ENCODE results near the gene FNDC3B. TPM values are rescaled to one million over a fixed set of nuclear protein-coding genes. Genes with fewer than 3 reads are reported as not detected.

The FNDC3B gene
- total RNA-seq, 1 donor from 2014 or later, result 204 TPM

DNA sequence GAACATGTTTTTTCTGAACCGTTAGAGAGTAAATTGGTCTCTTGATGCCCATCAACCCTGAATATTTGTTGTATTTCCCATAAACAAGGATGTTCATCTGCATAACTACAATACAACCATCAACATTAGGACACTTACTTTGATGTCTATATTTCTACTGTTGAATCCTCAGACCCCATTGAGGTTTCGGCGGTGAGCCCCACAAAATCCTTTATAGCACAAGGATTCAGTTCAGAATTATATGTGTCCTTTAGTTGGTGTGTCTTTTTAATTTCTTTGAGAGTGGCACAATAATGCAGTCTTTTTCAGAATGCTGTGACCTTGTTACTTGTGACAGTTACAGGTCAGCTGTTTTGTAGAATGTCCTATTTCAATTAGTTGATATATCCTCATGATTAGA is 158.0 kb downstream of the FNDC3B start:
- H3K27me3 Mint-ChIP-seq (ENCODE audit: unreplicated experiment), result peaks cover 6% of the 10 kb centered on the region
- DNase-seq (ENCODE audit: low spot score), result no peak
- H3K9me3 Mint-ChIP-seq (ENCODE audit: unreplicated experiment), result no peaks in the 10 kb centered on the region
- H3K27ac Mint-ChIP-seq (ENCODE audit: unreplicated experiment), result no peak overlapping the region
- H3K36me3 Mint-ChIP-seq (ENCODE audit: low read depth, unreplicated experiment), result peaks cover 22% of the 10 kb centered on the region
- peaks cover 50% of the 10 kb centered on the region for H3K4me1 Mint-ChIP-seq (ENCODE audit: unreplicated experiment)
- TF ChIP-seq, protein P1, sequence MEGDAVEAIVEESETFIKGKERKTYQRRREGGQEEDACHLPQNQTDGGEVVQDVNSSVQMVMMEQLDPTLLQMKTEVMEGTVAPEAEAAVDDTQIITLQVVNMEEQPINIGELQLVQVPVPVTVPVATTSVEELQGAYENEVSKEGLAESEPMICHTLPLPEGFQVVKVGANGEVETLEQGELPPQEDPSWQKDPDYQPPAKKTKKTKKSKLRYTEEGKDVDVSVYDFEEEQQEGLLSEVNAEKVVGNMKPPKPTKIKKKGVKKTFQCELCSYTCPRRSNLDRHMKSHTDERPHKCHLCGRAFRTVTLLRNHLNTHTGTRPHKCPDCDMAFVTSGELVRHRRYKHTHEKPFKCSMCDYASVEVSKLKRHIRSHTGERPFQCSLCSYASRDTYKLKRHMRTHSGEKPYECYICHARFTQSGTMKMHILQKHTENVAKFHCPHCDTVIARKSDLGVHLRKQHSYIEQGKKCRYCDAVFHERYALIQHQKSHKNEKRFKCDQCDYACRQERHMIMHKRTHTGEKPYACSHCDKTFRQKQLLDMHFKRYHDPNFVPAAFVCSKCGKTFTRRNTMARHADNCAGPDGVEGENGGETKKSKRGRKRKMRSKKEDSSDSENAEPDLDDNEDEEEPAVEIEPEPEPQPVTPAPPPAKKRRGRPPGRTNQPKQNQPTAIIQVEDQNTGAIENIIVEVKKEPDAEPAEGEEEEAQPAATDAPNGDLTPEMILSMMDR (IDR thresholded peaks at IDR 0.05; ENCODE audit: unreplicated experiment), result no peak
- H3K4me3 Mint-ChIP-seq (ENCODE audit: unreplicated experiment), result no peak overlapping the region

DNA sequence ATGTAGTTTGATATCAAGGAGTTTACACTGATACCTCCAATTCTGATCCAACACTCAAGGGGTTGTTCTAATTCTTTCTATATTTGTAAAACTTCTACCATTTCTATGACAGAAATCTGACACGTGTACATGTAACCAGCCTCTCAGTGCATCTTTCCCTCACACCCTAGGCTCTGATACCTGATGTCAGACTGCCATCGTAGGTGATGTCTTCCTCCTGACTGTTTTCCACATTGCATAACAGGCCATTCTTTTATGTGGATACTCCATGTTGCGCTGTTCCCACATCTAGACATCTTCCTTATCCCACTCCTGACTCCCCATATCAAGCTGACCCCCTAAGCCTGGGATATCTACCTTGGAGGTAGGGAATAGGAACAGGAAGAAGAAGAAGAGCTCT is 159.1 kb downstream of the FNDC3B start:
- Mint-ChIP-seq H3K27me3 (ENCODE audit: unreplicated experiment) (peaks cover 6% of the 10 kb centered on the region), H3K36me3 (ENCODE audit: low read depth, unreplicated experiment) (peaks cover 22% of the 10 kb centered on the region), H3K4me1 (ENCODE audit: unreplicated experiment) (peaks cover 56% of the 10 kb centered on the region), H3K4me3 (ENCODE audit: unreplicated experiment) (no peak overlapping the region), H3K27ac (ENCODE audit: unreplicated experiment) (peak overlapping the region; percentile 48), H3K9me3 (ENCODE audit: unreplicated experiment) (no peaks in the 10 kb centered on the region)
- TF ChIP-seq, protein P1 (IDR thresholded peaks at IDR 0.05; ENCODE audit: unreplicated experiment), result no peak
- DNase-seq (ENCODE audit: low spot score), result no peak

DNA sequence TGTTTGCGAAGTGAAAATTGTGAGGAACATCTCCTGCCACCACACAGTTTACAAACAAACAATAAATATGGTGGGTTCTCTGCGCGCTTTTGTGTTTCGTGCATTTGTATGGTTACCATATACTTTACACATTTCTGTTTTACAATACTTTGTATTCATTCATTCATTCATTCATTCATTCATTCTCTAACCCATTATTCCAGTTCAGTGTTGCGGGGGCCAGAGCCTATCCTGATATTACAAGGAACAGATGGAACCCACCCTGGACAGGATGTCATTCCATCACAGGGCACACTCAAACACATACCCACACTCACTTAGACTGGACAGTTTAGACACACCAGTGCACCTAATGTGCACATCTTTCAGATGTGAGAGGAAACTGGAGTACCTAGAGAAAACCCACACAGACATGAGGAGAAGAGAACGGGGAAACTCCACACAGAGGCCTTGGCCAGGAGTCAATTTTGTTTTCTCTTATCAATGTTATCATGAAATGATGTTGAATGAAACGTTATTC is 160.5 kb downstream of the FNDC3B start:
- TF ChIP-seq, protein P1 (IDR thresholded peaks at IDR 0.05; ENCODE audit: unreplicated experiment), result no peak
- no peak overlapping the region for H3K4me3 Mint-ChIP-seq (ENCODE audit: unreplicated experiment)
- peaks cover 56% of the 10 kb centered on the region for H3K4me1 Mint-ChIP-seq (ENCODE audit: unreplicated experiment)

DNA sequence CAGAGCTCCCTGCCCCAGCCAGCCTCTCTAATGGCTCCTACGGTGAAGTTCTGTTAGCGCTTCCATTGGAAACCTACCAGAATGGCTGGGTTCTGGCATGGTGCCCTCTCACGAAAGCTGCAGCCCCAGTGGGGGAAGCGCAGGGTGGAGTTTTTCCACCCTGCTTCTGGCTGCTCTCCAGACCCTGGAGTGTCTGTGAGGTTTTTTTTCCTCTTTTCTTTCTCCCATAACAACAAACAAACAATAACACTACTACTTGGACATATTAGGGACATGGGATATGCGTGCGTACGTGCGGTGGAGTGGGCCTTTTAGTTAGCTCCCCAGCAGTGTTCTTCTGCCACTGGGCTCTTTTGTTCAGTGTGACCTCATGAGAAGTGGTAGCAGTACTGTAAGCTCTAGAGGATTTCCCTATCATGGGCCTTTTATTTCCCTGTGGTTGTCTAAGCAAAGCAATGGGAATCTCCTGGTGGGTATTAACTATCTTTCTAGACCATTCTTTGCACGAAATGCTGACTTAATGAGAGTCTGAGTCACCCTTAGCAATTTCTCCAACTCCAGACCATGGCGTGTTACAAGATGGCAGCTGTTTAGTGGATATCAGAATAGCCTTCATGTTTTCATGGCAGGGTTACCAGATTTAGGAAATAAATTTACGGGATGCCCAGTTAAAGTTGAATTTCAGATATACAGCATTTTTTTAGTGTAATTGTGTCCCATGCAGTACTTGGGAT is 161.9 kb downstream of the FNDC3B start:
- TF ChIP-seq, protein P1 (IDR thresholded peaks at IDR 0.05; ENCODE audit: unreplicated experiment), result no peak
- Mint-ChIP-seq H3K4me1 (ENCODE audit: unreplicated experiment) (peaks cover 50% of the 10 kb centered on the region), H3K4me3 (ENCODE audit: unreplicated experiment) (no peak overlapping the region), H3K27me3 (ENCODE audit: unreplicated experiment) (peaks cover 3% of the 10 kb centered on the region), H3K27ac (ENCODE audit: unreplicated experiment) (peak overlapping the region; percentile 61), H3K36me3 (ENCODE audit: low read depth, unreplicated experiment) (peaks cover 24% of the 10 kb centered on the region), H3K9me3 (ENCODE audit: unreplicated experiment) (no peaks in the 10 kb centered on the region)
- DNase-seq (ENCODE audit: low spot score), result no peak

More for the DNA sequence above, 160.5 kb downstream of the FNDC3B start:
- peak overlapping the region; percentile 46 for H3K27ac Mint-ChIP-seq (ENCODE audit: unreplicated experiment)
- H3K27me3 Mint-ChIP-seq (ENCODE audit: unreplicated experiment), result peaks cover 3% of the 10 kb centered on the region
- no peaks in the 10 kb centered on the region for H3K9me3 Mint-ChIP-seq (ENCODE audit: unreplicated experiment)
- DNase-seq (ENCODE audit: low spot score), result no peak
- H3K36me3 Mint-ChIP-seq (ENCODE audit: low read depth, unreplicated experiment), result peaks cover 22% of the 10 kb centered on the region

DNA sequence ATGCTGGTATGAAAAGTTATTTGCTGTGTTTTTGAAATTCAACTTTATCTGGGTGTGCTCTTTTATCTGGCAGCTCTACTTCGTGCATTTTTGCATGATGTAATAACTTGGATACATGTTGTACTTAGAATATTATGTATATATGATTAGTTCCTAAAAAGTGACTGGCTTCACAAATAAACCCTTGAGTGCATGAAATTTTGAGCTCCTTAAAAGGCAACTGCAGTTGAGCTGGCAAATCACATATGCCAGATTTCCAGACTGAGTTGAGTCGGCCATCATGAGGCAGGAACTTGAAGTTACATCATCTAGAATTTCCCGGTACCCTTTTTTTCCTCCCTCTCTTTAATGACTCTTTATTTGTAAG is 162.5 kb downstream of the FNDC3B start:
- Mint-ChIP-seq H3K27ac (ENCODE audit: unreplicated experiment) (no peak overlapping the region), H3K4me3 (ENCODE audit: unreplicated experiment) (no peak overlapping the region), H3K36me3 (ENCODE audit: low read depth, unreplicated experiment) (peaks cover 27% of the 10 kb centered on the region), H3K27me3 (ENCODE audit: unreplicated experiment) (peaks cover 3% of the 10 kb centered on the region), H3K9me3 (ENCODE audit: unreplicated experiment) (no peaks in the 10 kb centered on the region), H3K4me1 (ENCODE audit: unreplicated experiment) (peaks cover 48% of the 10 kb centered on the region)
- TF ChIP-seq, protein P1 (IDR thresholded peaks at IDR 0.05; ENCODE audit: unreplicated experiment), result no peak
- DNase-seq (ENCODE audit: low spot score), result no peak

Measured in endothelial cell (in vitro differentiated cells).